ENCODE data around the gene SNX21.

Gene SNX21

DNA sequence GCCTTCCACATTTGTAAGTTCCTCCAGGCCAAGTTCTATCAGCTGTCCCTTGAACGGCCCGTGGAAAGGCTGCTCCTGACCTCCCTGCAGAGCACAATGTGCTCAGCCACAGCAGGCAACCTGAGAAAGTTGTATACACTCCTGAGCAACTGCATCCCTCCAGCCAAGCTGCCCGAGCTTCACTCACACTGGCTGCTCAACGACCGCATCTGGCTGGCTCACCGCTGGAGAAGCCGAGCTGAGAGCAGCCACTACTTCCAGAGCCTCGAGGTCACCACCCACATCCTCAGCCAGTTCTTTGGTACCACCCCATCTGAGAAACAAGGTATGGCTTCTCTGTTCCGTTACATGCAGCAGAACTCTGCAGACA, 49.5 kb downstream of the SNX21 start:
- DNase-seq: no peak

DNA sequence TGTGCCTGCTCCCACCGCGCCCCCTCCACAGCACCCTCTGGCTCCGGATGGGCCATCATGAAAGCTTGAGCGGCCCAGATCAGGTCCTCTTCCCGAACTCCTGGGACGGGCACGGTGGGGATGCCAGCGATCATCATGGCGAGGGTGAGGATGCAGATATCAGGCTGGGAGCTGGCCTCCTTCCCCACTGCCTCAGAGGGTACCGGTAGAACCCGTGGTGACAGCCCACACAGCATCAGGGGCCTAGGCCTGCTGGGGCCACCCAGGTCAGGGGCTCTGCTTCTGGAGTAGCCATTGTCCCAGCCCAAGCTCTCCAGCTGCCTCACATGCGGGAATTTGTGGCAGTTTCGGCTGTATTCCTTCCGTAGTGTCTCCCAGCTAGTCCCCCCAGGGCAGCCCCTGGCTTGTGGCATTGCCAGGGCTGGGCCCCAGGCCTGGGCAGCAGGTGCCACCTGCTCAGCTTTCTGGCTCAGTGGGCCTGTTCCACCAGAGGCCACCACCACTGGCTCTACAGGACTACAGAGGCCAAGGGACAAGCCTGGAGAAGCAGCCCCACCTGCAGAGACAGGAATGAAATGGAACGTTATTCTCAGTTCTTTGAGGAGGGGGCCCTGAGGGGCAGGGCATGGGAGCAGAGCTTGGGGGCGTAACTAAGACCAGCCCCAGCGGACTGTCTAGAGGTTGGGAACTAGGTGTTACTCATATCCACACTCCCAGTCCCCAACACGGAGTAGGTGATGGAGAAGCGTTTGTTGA, 53.2 kb downstream of the SNX21 start:
- no peak for DNase-seq

DNA sequence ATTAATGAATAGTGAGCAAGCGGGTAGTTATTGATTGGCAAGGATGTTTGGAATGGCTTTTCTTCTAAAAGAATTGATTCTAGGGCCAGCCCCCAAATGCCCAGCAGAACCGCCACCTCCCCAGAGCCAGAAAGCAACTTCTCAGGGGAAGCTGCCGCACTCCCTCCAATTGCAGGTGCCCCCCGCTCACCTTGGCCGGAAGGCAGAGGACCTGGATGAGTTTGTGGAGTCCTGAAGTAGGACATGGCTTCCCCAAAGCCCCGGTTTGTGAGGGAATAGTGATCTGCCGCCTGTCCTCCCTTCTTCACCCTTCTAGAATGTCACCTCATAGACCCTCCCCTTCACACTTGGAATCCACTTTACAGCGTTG, 53.7 kb downstream of the SNX21 start, which contains the start of gene SPATA25:
TSS of gene SPATA25 (minus strand) at position 277 of the 370 bp plus-strand sequence. CDS start at position 245, 32 bp downstream.
- no peak for DNase-seq

GRCh38 chr20:45888681-45889080, 55.1 kb downstream of the SNX21 start:
- no peak for DNase-seq

DNA sequence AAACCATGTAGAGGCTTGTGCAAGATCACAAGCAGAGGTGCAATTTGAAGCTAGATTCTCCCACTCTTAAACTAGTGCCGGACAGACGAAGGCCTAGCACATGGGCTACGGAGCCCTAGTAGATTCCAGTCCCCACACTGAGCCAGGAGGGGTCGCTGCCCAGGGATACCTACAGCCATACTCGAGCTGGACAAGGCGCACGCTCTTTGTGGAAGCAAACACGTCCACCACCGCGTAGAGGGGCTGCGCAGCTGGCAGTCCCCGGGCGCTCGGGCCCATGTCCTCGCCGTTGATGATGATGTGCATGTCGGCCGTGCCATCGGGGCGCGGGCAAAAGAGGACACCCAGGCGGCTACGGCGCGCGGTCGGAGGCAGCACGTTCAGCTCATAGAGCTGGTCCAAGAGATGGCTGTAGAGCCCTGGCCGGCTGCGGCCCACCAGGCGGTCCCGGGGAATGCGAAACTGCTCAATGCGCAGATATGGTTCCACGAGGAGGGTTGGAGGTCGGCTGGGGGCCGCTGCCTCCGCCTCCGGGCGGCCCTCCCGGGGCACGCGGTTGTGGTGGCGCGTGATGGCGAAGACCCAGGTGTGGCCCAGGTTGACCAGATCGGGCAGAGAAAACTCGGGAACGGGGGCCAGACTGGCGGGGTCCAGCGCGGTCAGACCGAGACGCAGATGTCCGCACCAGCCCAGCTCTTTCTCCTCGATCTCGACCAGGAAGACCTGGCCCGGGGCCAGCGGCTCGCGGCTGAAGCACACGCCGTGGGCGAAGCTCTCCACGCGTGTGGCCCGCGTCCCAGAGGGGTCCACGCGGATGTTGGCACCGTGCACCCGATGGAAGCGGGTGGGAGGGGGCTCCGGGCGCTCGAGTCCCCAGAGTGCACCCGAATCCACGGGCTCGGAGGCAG, 56.7 kb downstream of the SNX21 start:
- no peak for DNase-seq

- DNase-seq: peak; percentile 71
These were observed 57.7 kb downstream of the SNX21 start, which contains the start of the genes CTSA and NEURL2 for GRCh38 chr20:45890985-45891983. Gene CTSA (plus strand): TSS chr20:45891335. CDS start chr20:45891569, 234 bp downstream. Gene NEURL2 (minus strand): TSS chr20:45891208. CDS start chr20:45890991, 217 bp downstream.

GRCh38 chr20:45892049-45892825, 58.6 kb downstream of the SNX21 start:
- DNase-seq: no peak

All from DMS 273 treated with DMSO at 0.1 percent for 48 hours (cell line).